HCT116 (cell line): ENCODE data around the gene ADA. TPM values are rescaled to one million over a fixed set of nuclear protein-coding genes. Genes with fewer than 3 reads are reported as not detected.

Experiments used
- ATAC-seq: fragments of 200-7000 bp; cut with Tn5 transposase; 2 replicates; pipeline ENCODE4 v1.9.1; 2020; ENCODE audit warnings: mild to moderate bottlenecking, moderate library complexity
- BruUV-seq: library from RNA; stranded (reverse); fragments of 400-500 nt; replicated peaks from 2 replicates; lab custom pipeline; 2021; lab: Mats Ljungman, UMichigan
- CTCF ChIA-PET: fragments of 300-600 bp; sonication (Branson Sonifier 250); formaldehyde crosslinking; loops from one replicate; lab custom pipeline; 2021; ENCODE audit warnings: antibody characterized with exemption; lab: Charles Lee
- POLR2A ChIA-PET: fragments of 300-600, 350-600 bp; sonication (Branson Sonifier 250); formaldehyde crosslinking; loops from one replicate; lab custom pipeline; 2021; ENCODE audit warnings: antibody characterized with exemption; lab: Charles Lee
- RAD21 ChIA-PET, 2 experiments: fragments of 300-600 bp; sonication (Branson Sonifier 250); formaldehyde crosslinking; loops; one replicate each; lab custom pipeline; 2023; ENCODE audit warnings: low total read pairs in 2 of 2; ENCODE audit not compliant: uncharacterized antibody in 2 of 2, unreplicated experiment in 2 of 2, low non-redundant PET in 1 of 2; lab: Charles Lee
- DNase-seq: peaks from one replicate; pipeline ENCODE4 v3.0.0-alpha.2; 2010; ENCODE audit warnings: low read depth, low spot score
- H2AFZ ChIP-seq: fragments of 200-600 bp; shearing (Covaris generic), sonication (generic); 2 replicates; pipeline ENCODE4 v1.6.1; 2017; ENCODE audit warnings: low read depth, mixed run types, mixed read lengths, antibody characterized with exemption, low read length; ENCODE audit not compliant: poor library complexity, severe bottlenecking
- H3K27ac ChIP-seq: 2 replicates; pipeline ENCODE4 v1.5.1; 2012; ENCODE audit warnings: low read depth, low read length
- H3K27me3 ChIP-seq: fragments of 200-600 bp; sonication (generic); 2 replicates; pipeline ENCODE4 v1.6.1; 2016; ENCODE audit warnings: mixed run types, low read length, mixed read lengths; ENCODE audit not compliant: insufficient read depth
- H3K36me3 ChIP-seq, 2 experiments: fragments of 200-500 bp in 1 of 2; fragments of 200-600 bp in 1 of 2; sonication (Bioruptor generic) in 1 of 2; sonication (generic) in 1 of 2; 2 replicates each; pipeline versions ENCODE4 v1.5.1 to v1.6.1; 2014 to 2016; ENCODE audit warnings: low read length in 2 of 2, inconsistent platforms in 1 of 2, mixed read lengths in 1 of 2, mixed run types in 1 of 2; ENCODE audit not compliant: insufficient read depth in 2 of 2, control insufficient read depth in 1 of 2
- H3K4me1 ChIP-seq, 2 experiments: fragments of 200-600 bp in 1 of 2; sonication (generic) in 1 of 2; 2 replicates each; pipeline versions ENCODE4 v1.5.1 to v1.6.1; 2012 to 2017; ENCODE audit warnings: low read length in 2 of 2, inconsistent platforms in 1 of 2, mild to moderate bottlenecking in 1 of 2, mixed read lengths in 1 of 2, mixed run types in 1 of 2, moderate library complexity in 1 of 2; ENCODE audit not compliant: insufficient read depth in 2 of 2, control insufficient read depth in 1 of 2
- H3K4me2 ChIP-seq: fragments of 200-600 bp; sonication (generic); 2 replicates; pipeline ENCODE4 v1.6.1; 2017; ENCODE audit warnings: mixed run types, low read length, mixed read lengths
- H3K4me3 ChIP-seq, 2 experiments: fragments of 200-600 bp in 1 of 2; sonication (generic) in 1 of 2; replicated peaks in 1 of 2; 2 replicates each; pipeline ENCODE4 v1.5.1; 2011 to 2016; ENCODE audit warnings: low read length in 2 of 2, control low read depth in 1 of 2, low read depth in 1 of 2, mild to moderate bottlenecking in 1 of 2, mixed read lengths in 1 of 2, mixed run types in 1 of 2
- H3K79me2 ChIP-seq: fragments of 200-600 bp; sonication (generic); 2 replicates; pipeline ENCODE4 v1.6.1; 2017; ENCODE audit warnings: mild to moderate bottlenecking, mixed run types, low read length, moderate library complexity, mixed read lengths; ENCODE audit not compliant: insufficient read depth
- H3K9ac ChIP-seq: fragments of 200-600 bp; sonication (generic); 2 replicates; pipeline ENCODE4 v1.6.1; 2016; ENCODE audit warnings: low read length, mixed read lengths
- H3K9me2 ChIP-seq: fragments of 200-600 bp; sonication (generic), shearing (Covaris generic); 2 replicates; pipeline ENCODE4 v1.6.1; 2017; ENCODE audit warnings: mixed run types, mild to moderate bottlenecking, moderate library complexity; ENCODE audit not compliant: insufficient read depth
- H3K9me3 ChIP-seq, 2 experiments: fragments of 200-500 bp in 1 of 2; fragments of 200-600 bp in 1 of 2; sonication (Bioruptor generic) in 1 of 2; sonication (generic) in 1 of 2; 2 replicates each; pipeline ENCODE4 v1.6.1; 2014 to 2017; ENCODE audit warnings: low read length in 2 of 2, mixed read lengths in 2 of 2, inconsistent platforms in 1 of 2, low read depth in 1 of 2, mild to moderate bottlenecking in 1 of 2, mixed run types in 1 of 2, moderate library complexity in 1 of 2; ENCODE audit not compliant: control insufficient read depth in 1 of 2, insufficient read depth in 1 of 2
- H4K20me1 ChIP-seq: fragments of 200-600 bp; sonication (generic), shearing (Covaris generic); 2 replicates; pipeline ENCODE4 v1.6.1; 2017; ENCODE audit warnings: mixed run types, mild to moderate bottlenecking, moderate library complexity; ENCODE audit not compliant: insufficient read depth
- ATF3 ChIP-seq: IDR thresholded peaks from 2 replicates; pipeline ENCODE4 v1.6.1; 2012
- CBX3 ChIP-seq: IDR thresholded peaks from 2 replicates; pipeline ENCODE4 v1.6.1; 2012; ENCODE audit warnings: low read depth
- CEBPB ChIP-seq: IDR thresholded peaks from 2 replicates; pipeline ENCODE4 v1.6.1; 2012; ENCODE audit warnings: low read depth
- ELF1 ChIP-seq: IDR thresholded peaks from 2 replicates; pipeline ENCODE4 v1.6.1; 2012; ENCODE audit warnings: low read depth, borderline replicate concordance
- EZH2 ChIP-seq: fragments of 200-600 bp; sonication (generic); IDR thresholded peaks from 2 replicates; pipeline ENCODE4 v1.6.1; 2017; ENCODE audit warnings: antibody characterized with exemption, mixed run types
- EZH2phosphoT487 ChIP-seq: fragments of 200-600 bp; IDR thresholded peaks from 2 replicates; pipeline ENCODE4 v1.6.1; 2018; ENCODE audit warnings: antibody characterized with exemption, borderline replicate concordance
- FOSL1 ChIP-seq: IDR thresholded peaks from 2 replicates; pipeline ENCODE4 v1.6.1; 2012; ENCODE audit warnings: low read depth
- JUND ChIP-seq: IDR thresholded peaks from 2 replicates; pipeline ENCODE4 v1.6.1; 2012
- MAX ChIP-seq: IDR thresholded peaks from 2 replicates; pipeline ENCODE4 v1.6.1; 2012
- POLR2AphosphoS5 ChIP-seq: IDR thresholded peaks from 2 replicates; pipeline ENCODE4 v1.6.1; 2011; ENCODE audit warnings: mild to moderate bottlenecking, low read depth, low read length, moderate library complexity
- RAD21 ChIP-seq: IDR thresholded peaks from 2 replicates; pipeline ENCODE4 v1.6.1; 2012; ENCODE audit warnings: low read depth, mild to moderate bottlenecking
- SP1 ChIP-seq: IDR thresholded peaks from 2 replicates; pipeline ENCODE4 v1.6.1; 2012; ENCODE audit warnings: low read depth
- TCF7L2 ChIP-seq: IDR thresholded peaks from 2 replicates; pipeline ENCODE4 v1.7.0; 2011; ENCODE audit warnings: borderline replicate concordance, inconsistent platforms; ENCODE audit not compliant: insufficient read depth, insufficient read length; ENCODE audit errors: extremely low read depth
- ZBTB33 ChIP-seq: IDR thresholded peaks from 2 replicates; pipeline ENCODE4 v1.6.1; 2011; ENCODE audit warnings: mild to moderate bottlenecking, low read length, moderate library complexity; ENCODE audit not compliant: insufficient replicate concordance; ENCODE audit errors: extremely low read depth
- ZFX ChIP-seq: fragments of 450-650 bp; IDR thresholded peaks from 2 replicates; pipeline ENCODE4 v1.6.1; 2017
- ZNF274 ChIP-seq: fragments of 200-500 bp; sonication (Bioruptor generic); IDR thresholded peaks from 2 replicates; pipeline ENCODE4 v1.6.1; 2014; ENCODE audit warnings: mild to moderate bottlenecking, low read depth, low read length, inconsistent platforms
- intact Hi-C: fragments of 100-400 bp; cut with micrococcal nuclease; formaldehyde crosslinking; loops from 2 replicates; pipeline ENCODE4 v1.10.0; 2022
- total RNA-seq: library from RNA; stranded (reverse); gene quantifications from one replicate; pipeline ENCODE4 v1.2.1, GENCODE V29; 2021; ENCODE audit not compliant: unreplicated experiment
- TF ChIP-seq, protein P1 (sequence below), 3 experiments: fragments of 200-600 bp in 1 of 3; sonication (generic) in 1 of 3; IDR thresholded peaks in 2 of 3; conservative IDR thresholded peaks in 1 of 3; 2 replicates each; pipeline ENCODE4 v1.5.1; 2012 to 2017; ENCODE audit warnings: low read depth in 2 of 3, low read length in 2 of 3, antibody characterized with exemption in 1 of 3, borderline replicate concordance in 1 of 3, control low read depth in 1 of 3, mild to moderate bottlenecking in 1 of 3, mixed read lengths in 1 of 3, mixed run types in 1 of 3, moderate library complexity in 1 of 3; ENCODE audit not compliant: insufficient read depth in 1 of 3

The ADA gene
- total RNA-seq, 1 experiment from 2014 or later, result 25.9 TPM

GRCh38 chr20:44584162-44584561, 67.3 kb downstream of the ADA start:
- Histone ChIP-seq H3K9ac (no peak overlapping the region), H3K27me3 (no peaks in the 10 kb centered on the region), H3K4me1 (peaks cover 0 to 7% of the 10 kb centered on the region in 2 experiments; a peak in 1 of 4 replicates), H3K79me2 (no peaks in the 10 kb centered on the region), H4K20me1 (no peaks in the 10 kb centered on the region), H2AFZ (no peak overlapping the region), H3K4me3 (no peak overlapping the region), H3K36me3 (no peaks in the 10 kb centered on the region), H3K27ac (no peak overlapping the region), H3K4me2 (no peak overlapping the region), H3K9me3 (no peaks in the 10 kb centered on the region), H3K9me2 (no peaks in the 10 kb centered on the region)
- ChIA-PET RAD21 (no interaction called here), CTCF (no interaction called here), POLR2A (interaction anchor here (0.6 kb wide), 1 partner anchor 27 kb away, joined by 3 read pairs; no protein-coding TSS in a partner anchor)
- ATAC-seq (no peak; the same call in 1 of the 2 replicates), DNase-seq (no peak)
- no TSS peak for BruUV-seq
- intact Hi-C loops, result no loop called here
- TF ChIP-seq POLR2AphosphoS5 (no peak), EZH2 (no peak), ZNF274 (no peak), TCF7L2 (no peak), ELF1 (no peak), CEBPB (no peak), CBX3 (no peak), ZBTB33 (no peak), EZH2phosphoT487 (no peak), JUND (no peak), ATF3 (no peak), MAX (no peak), FOSL1 (no peak), RAD21 (no peak), SP1 (no peak), ZFX (no peak)
- TF ChIP-seq, protein P1, sequence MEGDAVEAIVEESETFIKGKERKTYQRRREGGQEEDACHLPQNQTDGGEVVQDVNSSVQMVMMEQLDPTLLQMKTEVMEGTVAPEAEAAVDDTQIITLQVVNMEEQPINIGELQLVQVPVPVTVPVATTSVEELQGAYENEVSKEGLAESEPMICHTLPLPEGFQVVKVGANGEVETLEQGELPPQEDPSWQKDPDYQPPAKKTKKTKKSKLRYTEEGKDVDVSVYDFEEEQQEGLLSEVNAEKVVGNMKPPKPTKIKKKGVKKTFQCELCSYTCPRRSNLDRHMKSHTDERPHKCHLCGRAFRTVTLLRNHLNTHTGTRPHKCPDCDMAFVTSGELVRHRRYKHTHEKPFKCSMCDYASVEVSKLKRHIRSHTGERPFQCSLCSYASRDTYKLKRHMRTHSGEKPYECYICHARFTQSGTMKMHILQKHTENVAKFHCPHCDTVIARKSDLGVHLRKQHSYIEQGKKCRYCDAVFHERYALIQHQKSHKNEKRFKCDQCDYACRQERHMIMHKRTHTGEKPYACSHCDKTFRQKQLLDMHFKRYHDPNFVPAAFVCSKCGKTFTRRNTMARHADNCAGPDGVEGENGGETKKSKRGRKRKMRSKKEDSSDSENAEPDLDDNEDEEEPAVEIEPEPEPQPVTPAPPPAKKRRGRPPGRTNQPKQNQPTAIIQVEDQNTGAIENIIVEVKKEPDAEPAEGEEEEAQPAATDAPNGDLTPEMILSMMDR (IDR thresholded peaks at IDR 0.05 in 2 of 3, conservative IDR thresholded peaks at IDR 0.05 in 1 of 3; ENCODE audit: borderline replicate concordance in 1 of 3, insufficient read depth in 1 of 3, low read depth in 2 of 3, low read length in 2 of 3), result no peak
